Hepatocyte (in vitro differentiated cells): ENCODE data around the gene SRPRA. TPM values are rescaled to one million over a fixed set of nuclear protein-coding genes. Genes with fewer than 3 reads are reported as not detected.

Experiments
- DNase-seq: peaks from one replicate; pipeline ENCODE4 v3.0.0-alpha.2; 2016; ENCODE audit warnings: low spot score
- H2AFZ ChIP-seq: fragments of 200-600 bp; sonication (generic); 2 replicates; pipeline ENCODE4 v1.6.0; 2016; ENCODE audit warnings: antibody characterized with exemption, mild to moderate bottlenecking
- H3K27ac ChIP-seq: fragments of 200-600 bp; sonication (generic); 2 replicates; pipeline ENCODE4 v1.5.1; 2016; ENCODE audit warnings: mild to moderate bottlenecking
- H3K27me3 ChIP-seq: fragments of 200-600 bp; sonication (generic); 2 replicates; pipeline ENCODE4 v1.6.1; 2016
- H3K36me3 ChIP-seq: fragments of 200-600 bp; sonication (generic); replicated peaks from 2 replicates; pipeline ENCODE4 v1.5.1; 2016; ENCODE audit warnings: low read depth; ENCODE audit not compliant: insufficient read depth
- H3K4me1 ChIP-seq: fragments of 200-600 bp; sonication (generic); 2 replicates; pipeline ENCODE4 v1.5.1; 2016; ENCODE audit warnings: mild to moderate bottlenecking, moderate library complexity; ENCODE audit not compliant: insufficient read depth
- H3K4me2 ChIP-seq: fragments of 200-600 bp; sonication (generic); 2 replicates; pipeline ENCODE4 v1.6.0; 2016
- H3K4me3 ChIP-seq: fragments of 200-600 bp; sonication (generic); 2 replicates; pipeline ENCODE4 v1.5.1; 2016; ENCODE audit warnings: mild to moderate bottlenecking
- H3K79me2 ChIP-seq: fragments of 200-600 bp; sonication (generic); 2 replicates; pipeline ENCODE4 v1.6.0; 2017; ENCODE audit warnings: mild to moderate bottlenecking
- H3K9me2 ChIP-seq: fragments of 200-600 bp; sonication (generic); replicated peaks from 2 replicates; pipeline ENCODE4 v1.6.0; 2017; ENCODE audit warnings: mild to moderate bottlenecking; ENCODE audit not compliant: insufficient read depth
- H3K9me3 ChIP-seq: fragments of 200-600 bp; sonication (generic); 2 replicates; pipeline ENCODE4 v1.5.1; 2016; ENCODE audit warnings: low read depth, mild to moderate bottlenecking
- H4K20me1 ChIP-seq: fragments of 200-600 bp; sonication (generic); 2 replicates; pipeline ENCODE4 v1.6.0; 2016; ENCODE audit warnings: mild to moderate bottlenecking; ENCODE audit not compliant: insufficient read depth, poor library complexity, severe bottlenecking
- CTCF ChIP-seq: fragments of 200-600 bp; sonication (generic); IDR thresholded peaks from 2 replicates; pipeline ENCODE4 v1.5.1; 2016; ENCODE audit warnings: antibody characterized with exemption, mild to moderate bottlenecking; ENCODE audit not compliant: poor library complexity
- EZH2 ChIP-seq: fragments of 200-600 bp; sonication (generic); IDR thresholded peaks from 2 replicates; pipeline ENCODE4 v1.6.1; 2016; ENCODE audit warnings: antibody characterized with exemption, mild to moderate bottlenecking, borderline replicate concordance
- EZH2phosphoT487 ChIP-seq: fragments of 200-600 bp; sonication (generic); IDR thresholded peaks from one replicate; pipeline ENCODE4 v1.6.1; 2018; ENCODE audit warnings: antibody characterized with exemption, mild to moderate bottlenecking, low read depth, moderate library complexity; ENCODE audit not compliant: unreplicated experiment, severe bottlenecking
- WGBS: methylation state at CpG from one replicate; pipeline ENCODE4 v1.1.6; 2016; ENCODE audit warnings: low lambda C conversion rate; ENCODE audit errors: missing lambda C conversion rate; 5-methylcytosine and 5-hydroxymethylcytosine counted together
- polyA plus RNA-seq: library from polyadenylated mRNA; unstranded; fragments of >200 nt; fragmentation: Nextera tagmentation; extraction: Ambion mirVana; gene quantifications from 2 replicates; pipeline ENCODE4 v1.2.1, GENCODE V29; 2016
- total RNA-seq: library from RNA; depleted of rRNA; stranded (reverse); fragments of >200 nt; gene quantifications from 2 replicates; pipeline ENCODE4 v1.2.3, GENCODE V29; 2014

The SRPRA gene
- total and polyA plus RNA-seq, 2 experiments from 2014 or later: 80.4 to 85.7 TPM

- Histone ChIP-seq H3K27ac (no peak overlapping the region), H3K79me2 (peaks cover 16% of the 10 kb centered on the region), H4K20me1 (no peaks in the 10 kb centered on the region), H3K4me1 (no peaks in the 10 kb centered on the region), H3K4me2 (no peak overlapping the region), H3K9me3 (no peaks in the 10 kb centered on the region), H3K27me3 (no peaks in the 10 kb centered on the region), H3K4me3 (no peak overlapping the region), H3K9me2 (no peaks in the 10 kb centered on the region), H2AFZ (no peak overlapping the region), H3K36me3 (no peaks in the 10 kb centered on the region)
- no peak for DNase-seq
- WGBS: 92% methylated on average over 3 of the region's 3 CpGs
- no peak for TF ChIP-seq EZH2phosphoT487
- TF ChIP-seq EZH2: no peak
- no peak for TF ChIP-seq CTCF
Measured at GRCh38 chr11:126232683-126233082, 36.0 kb downstream of the SRPRA start.

- Histone ChIP-seq H3K27ac (no peak overlapping the region), H3K79me2 (peaks cover 24% of the 10 kb centered on the region), H3K4me2 (no peak overlapping the region), H3K9me3 (no peaks in the 10 kb centered on the region), H3K4me1 (no peaks in the 10 kb centered on the region), H4K20me1 (peaks cover 6% of the 10 kb centered on the region), H2AFZ (no peak overlapping the region), H3K4me3 (no peak overlapping the region), H3K36me3 (no peaks in the 10 kb centered on the region), H3K9me2 (no peaks in the 10 kb centered on the region), H3K27me3 (no peaks in the 10 kb centered on the region)
- no peak for TF ChIP-seq EZH2
- TF ChIP-seq CTCF: no peak
- TF ChIP-seq EZH2phosphoT487: no peak
- peak; percentile 9 for DNase-seq
- WGBS: 68% methylated on average over 6 of the region's 6 CpGs
Measured at GRCh38 chr11:126231725-126232459, 36.8 kb downstream of the SRPRA start.

- H3K27ac ChIP-seq: no peak overlapping the region
- WGBS: 75% methylated on average over 3 of the region's 3 CpGs
- no peaks in the 10 kb centered on the region for H3K9me3 ChIP-seq
- H4K20me1 ChIP-seq: peaks cover 6% of the 10 kb centered on the region
- TF ChIP-seq CTCF: no peak
- TF ChIP-seq EZH2: no peak
- TF ChIP-seq EZH2phosphoT487: no peak
- DNase-seq: no peak
- H2AFZ ChIP-seq: no peak overlapping the region
- no peaks in the 10 kb centered on the region for H3K27me3 ChIP-seq
- no peaks in the 10 kb centered on the region for H3K36me3 ChIP-seq
- no peaks in the 10 kb centered on the region for H3K9me2 ChIP-seq
- H3K4me2 ChIP-seq: no peak overlapping the region
- H3K4me1 ChIP-seq: no peaks in the 10 kb centered on the region
- H3K4me3 ChIP-seq: no peak overlapping the region
- peaks cover 36% of the 10 kb centered on the region for H3K79me2 ChIP-seq
Measured at GRCh38 chr11:126229858-126230540, 38.7 kb downstream of the SRPRA start.
